ENCODE data around the gene EDRF1. TPM values are rescaled to one million over a fixed set of nuclear protein-coding genes. Genes with fewer than 3 reads are reported as not detected.

Gene EDRF1
- total and polyA plus RNA-seq, 2 of the 13 experiments (the other 11 are each of a cell fraction or from before 2014, with no cell fraction given): 16.9 to 26.7 TPM

- TF ChIP-seq HMGXB3 (CRISPR knock-in tag; IDR thresholded peaks at IDR 0.05; ENCODE audit: borderline replicate concordance) (no peak), PLRG1 (conservative IDR thresholded peaks at IDR 0.05) (no peak), SSRP1 (CRISPR knock-in tag; IDR thresholded peaks at IDR 0.05) (no peak), TAF1 (CRISPR knock-in tag; IDR thresholded peaks at IDR 0.05) (no peak), ZNF225 (CRISPR knock-in tag; IDR thresholded peaks at IDR 0.05) (no peak), HMG20A (CRISPR knock-in tag; IDR thresholded peaks at IDR 0.05; ENCODE audit: borderline replicate concordance) (no peak), ARNTL (CRISPR knock-in tag; IDR thresholded peaks at IDR 0.05) (no peak), THAP8 (CRISPR knock-in tag; IDR thresholded peaks at IDR 0.05; ENCODE audit: borderline replicate concordance) (no peak)
These were observed 43.5 kb downstream of the EDRF1 start (continued) for GRCh38 chr10:125762692-125763648.

All from HepG2 (cell line).